GM12874 (cell line): ENCODE data around the gene FNBP1.
A peak's percentile ranks its signal among the peaks of the same experiment; 100 is the strongest.

Experiments used
- TF ChIP-seq, protein P1 (sequence below): IDR thresholded peaks from 2 replicates; pipeline ENCODE4 v1.5.1; 2011; ENCODE audit warnings: low read depth, mild to moderate bottlenecking, control low read depth, low read length, moderate library complexity; ENCODE audit not compliant: insufficient read depth

Gene FNBP1

GRCh38 chr9:129888293-129889121 lies 154.5 kb downstream of the FNBP1 start:
- TF ChIP-seq, protein P1, sequence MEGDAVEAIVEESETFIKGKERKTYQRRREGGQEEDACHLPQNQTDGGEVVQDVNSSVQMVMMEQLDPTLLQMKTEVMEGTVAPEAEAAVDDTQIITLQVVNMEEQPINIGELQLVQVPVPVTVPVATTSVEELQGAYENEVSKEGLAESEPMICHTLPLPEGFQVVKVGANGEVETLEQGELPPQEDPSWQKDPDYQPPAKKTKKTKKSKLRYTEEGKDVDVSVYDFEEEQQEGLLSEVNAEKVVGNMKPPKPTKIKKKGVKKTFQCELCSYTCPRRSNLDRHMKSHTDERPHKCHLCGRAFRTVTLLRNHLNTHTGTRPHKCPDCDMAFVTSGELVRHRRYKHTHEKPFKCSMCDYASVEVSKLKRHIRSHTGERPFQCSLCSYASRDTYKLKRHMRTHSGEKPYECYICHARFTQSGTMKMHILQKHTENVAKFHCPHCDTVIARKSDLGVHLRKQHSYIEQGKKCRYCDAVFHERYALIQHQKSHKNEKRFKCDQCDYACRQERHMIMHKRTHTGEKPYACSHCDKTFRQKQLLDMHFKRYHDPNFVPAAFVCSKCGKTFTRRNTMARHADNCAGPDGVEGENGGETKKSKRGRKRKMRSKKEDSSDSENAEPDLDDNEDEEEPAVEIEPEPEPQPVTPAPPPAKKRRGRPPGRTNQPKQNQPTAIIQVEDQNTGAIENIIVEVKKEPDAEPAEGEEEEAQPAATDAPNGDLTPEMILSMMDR: no peak

GRCh38 chr9:129887334-129888292 lies 155.4 kb downstream of the FNBP1 start:
- TF ChIP-seq, protein P1: no peak

- TF ChIP-seq, protein P1: no peak
Observed at GRCh38 chr9:129886226-129887174, 156.5 kb downstream of the FNBP1 start.

DNA sequence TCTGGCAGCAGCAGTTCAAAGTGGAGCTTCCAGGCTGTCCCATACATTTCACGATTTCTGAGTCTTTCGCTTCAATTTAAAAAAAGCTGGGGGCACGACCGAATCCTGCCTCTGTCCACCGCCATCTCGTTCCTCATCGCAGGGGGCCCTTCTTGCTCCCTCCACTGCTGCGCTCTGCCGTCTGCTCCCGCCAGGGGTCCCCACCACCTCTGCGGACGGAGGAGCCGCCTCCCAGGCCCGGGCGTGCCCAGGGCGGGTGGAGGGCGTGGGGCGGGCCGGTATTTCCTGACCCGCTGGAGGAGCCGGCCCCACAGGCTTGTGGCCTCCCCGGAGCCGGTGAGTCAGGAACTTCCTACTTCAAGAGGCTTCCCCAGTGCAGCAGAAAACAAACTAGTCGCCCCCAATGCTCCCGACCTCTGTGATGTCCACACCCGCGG lies 157.3 kb downstream of the FNBP1 start:
- TF ChIP-seq, protein P1: peak; percentile 94

GRCh38 chr9:129885018-129885669 lies 157.8 kb downstream of the FNBP1 start:
- TF ChIP-seq, protein P1: peak; percentile 49

DNA sequence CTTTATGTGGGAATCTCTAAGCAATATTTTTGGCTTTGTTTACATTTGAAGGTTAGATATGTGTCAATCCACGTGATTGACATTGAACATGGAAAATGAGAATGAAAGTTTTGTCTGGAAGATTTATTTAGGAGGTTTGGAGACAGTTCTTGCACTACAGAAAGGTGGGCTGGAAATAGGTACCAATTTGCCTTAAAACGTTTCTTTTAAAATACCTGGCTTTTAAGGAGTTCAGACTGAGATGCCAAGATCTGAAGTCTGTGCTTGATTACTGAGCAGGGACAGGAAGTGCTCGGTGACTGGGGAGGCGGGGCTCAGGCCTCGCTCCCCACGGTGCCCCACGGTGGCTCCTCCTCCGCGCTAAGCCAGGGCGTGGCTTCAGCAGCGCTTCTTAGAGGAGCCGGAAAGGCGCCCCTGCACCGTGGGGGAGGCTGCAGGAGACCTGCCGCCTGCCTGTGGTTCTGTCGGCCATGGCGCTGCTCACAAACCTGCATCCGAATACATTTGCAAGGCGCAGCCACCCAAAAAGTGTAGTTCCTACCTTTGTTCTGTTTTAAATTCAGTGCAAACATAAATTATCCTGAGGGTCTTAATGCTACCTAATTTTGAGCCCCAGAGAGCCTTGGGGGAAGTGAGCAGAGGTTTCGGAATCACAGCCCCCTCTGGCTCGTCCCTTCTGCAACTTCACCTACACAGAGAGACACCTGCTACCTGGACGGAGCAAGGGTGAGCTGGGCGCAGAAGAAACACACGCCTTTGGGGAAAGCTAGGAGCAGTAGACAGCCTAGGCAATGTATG lies 158.6 kb downstream of the FNBP1 start:
- TF ChIP-seq, protein P1: no peak
